K562 (cell line): ENCODE measurements around the gene MYL4. TPM values are rescaled to one million over a fixed set of nuclear protein-coding genes. Genes with fewer than 3 reads are reported as not detected.

Source experiments
- ARNT ChIP-seq, 2 experiments: fragments of 450-650 bp; IDR thresholded peaks; 2 replicates each; pipeline ENCODE4 v1.6.1; 2016; ENCODE audit warnings: mild to moderate bottlenecking in 1 of 2
- FOXP1 ChIP-seq: sonication (generic); formaldehyde crosslinking; IDR thresholded peaks from 2 replicates; pipeline ENCODE4 v1.8.0; 2022; ENCODE audit warnings: mild to moderate bottlenecking, missing genetic modification reagents
- HDAC2 ChIP-seq: fragments of 450-650 bp; IDR thresholded peaks from 2 replicates; pipeline ENCODE4 v1.6.1; 2016; ENCODE audit warnings: mild to moderate bottlenecking
- HDAC3 ChIP-seq: fragments of 450-650 bp; IDR thresholded peaks from 2 replicates; pipeline ENCODE4 v1.6.1; 2018; ENCODE audit warnings: borderline replicate concordance, mild to moderate bottlenecking, moderate library complexity; ENCODE audit not compliant: partially characterized antibody
- KLF6 ChIP-seq: fragments of 250-450 bp; sonication (Bioruptor Pico); IDR thresholded peaks from 2 replicates; pipeline ENCODE4 v1.4.0; 2020; ENCODE audit warnings: mild to moderate bottlenecking, moderate library complexity, borderline replicate concordance
- MCM2 ChIP-seq: fragments of 450-650 bp; IDR thresholded peaks from 2 replicates; pipeline ENCODE4 v1.6.1; 2017; ENCODE audit warnings: low read depth, mild to moderate bottlenecking
- NR4A1 ChIP-seq, 2 experiments: fragments of 250-450 bp in 1 of 2; fragments of 450-650 bp in 1 of 2; sonication (Bioruptor Pico) in 1 of 2; IDR thresholded peaks; 2 replicates each; pipeline versions ENCODE4 v1.4.0 to v1.6.1; 2016 to 2020; ENCODE audit warnings: mild to moderate bottlenecking in 2 of 2, missing compliant biosample characterization in 1 of 2, missing genetic modification characterization in 1 of 2, moderate library complexity in 1 of 2
- STAT5B ChIP-seq: fragments of 250-450 bp; sonication (Bioruptor Pico); IDR thresholded peaks from 2 replicates; pipeline ENCODE4 v1.8.0; 2021; ENCODE audit warnings: mild to moderate bottlenecking, inconsistent platforms
- ZEB2 ChIP-seq: fragments of 450-650 bp; IDR thresholded peaks from 2 replicates; pipeline ENCODE4 v1.6.1; 2016
- ZNF3 ChIP-seq: fragments of 250-450 bp; sonication (Bioruptor Pico); IDR thresholded peaks from 2 replicates; pipeline ENCODE4 v1.5.0; 2021; ENCODE audit warnings: mild to moderate bottlenecking, moderate library complexity
- ZNF584 ChIP-seq: fragments of 200-800 bp; sonication (Bioruptor generic); IDR thresholded peaks from 2 replicates; pipeline ENCODE4 v1.6.1; 2016; ENCODE audit warnings: low read depth, mild to moderate bottlenecking, missing genetic modification characterization, missing compliant biosample characterization
- ZNF75A ChIP-seq: fragments of 450-650 bp; formaldehyde crosslinking; IDR thresholded peaks from 2 replicates; pipeline ENCODE4 v1.4.0; 2020; ENCODE audit warnings: mild to moderate bottlenecking
- polyA plus RNA-seq, 8 experiments: library from polyadenylated mRNA; depleted of rRNA in 4 of 8; stranded (reverse) in 5 of 8; unstranded in 3 of 8; fragments of >200 nt; fragmentation: Nextera tagmentation in 2 of 8; fragmentation: Illumina TruSeq in 1 of 8; extraction: Ambion mirVana in 2 of 8; extraction: Trizol in 1 of 8; gene quantifications; 2 replicates each; pipeline versions ENCODE4 v1.2.1 to v1.2.3, GENCODE V29; 2011 to 2014; ENCODE audit warnings: inconsistent platforms in 1 of 8, missing spikeins in 1 of 8
- total RNA-seq, 7 experiments: library from RNA; depleted of rRNA in 6 of 7; stranded (reverse); fragments of >200 nt in 6 of 7; fragmentation: Illumina TruSeq in 2 of 7; extraction: Trizol in 2 of 7; gene quantifications; 2 replicates each; pipeline versions ENCODE4 v1.2.1 to v1.2.3, GENCODE V29; 2011 to 2021; ENCODE audit warnings: low replicate concordance in 1 of 7
- TF ChIP-seq, protein P1 (sequence below): sonication (generic); formaldehyde crosslinking; IDR thresholded peaks from 2 replicates; pipeline ENCODE4 v1.8.1; 2023; ENCODE audit warnings: missing genetic modification reagents, mild to moderate bottlenecking, borderline replicate concordance
- TF ChIP-seq, protein P2 (sequence below), 2 experiments: fragments of 450-650 bp; formaldehyde crosslinking in 1 of 2; IDR thresholded peaks; 2 replicates each; pipeline versions ENCODE4 v1.4.0 to v1.6.1; 2014 to 2020; ENCODE audit warnings: mild to moderate bottlenecking in 2 of 2, borderline replicate concordance in 1 of 2, low read depth in 1 of 2

The MYL4 gene
- total and polyA plus RNA-seq, 9 of the 15 experiments (the other 6 are each of a cell fraction or from before 2014, with no cell fraction given), result 117 to 423 (median 221) TPM

DNA sequence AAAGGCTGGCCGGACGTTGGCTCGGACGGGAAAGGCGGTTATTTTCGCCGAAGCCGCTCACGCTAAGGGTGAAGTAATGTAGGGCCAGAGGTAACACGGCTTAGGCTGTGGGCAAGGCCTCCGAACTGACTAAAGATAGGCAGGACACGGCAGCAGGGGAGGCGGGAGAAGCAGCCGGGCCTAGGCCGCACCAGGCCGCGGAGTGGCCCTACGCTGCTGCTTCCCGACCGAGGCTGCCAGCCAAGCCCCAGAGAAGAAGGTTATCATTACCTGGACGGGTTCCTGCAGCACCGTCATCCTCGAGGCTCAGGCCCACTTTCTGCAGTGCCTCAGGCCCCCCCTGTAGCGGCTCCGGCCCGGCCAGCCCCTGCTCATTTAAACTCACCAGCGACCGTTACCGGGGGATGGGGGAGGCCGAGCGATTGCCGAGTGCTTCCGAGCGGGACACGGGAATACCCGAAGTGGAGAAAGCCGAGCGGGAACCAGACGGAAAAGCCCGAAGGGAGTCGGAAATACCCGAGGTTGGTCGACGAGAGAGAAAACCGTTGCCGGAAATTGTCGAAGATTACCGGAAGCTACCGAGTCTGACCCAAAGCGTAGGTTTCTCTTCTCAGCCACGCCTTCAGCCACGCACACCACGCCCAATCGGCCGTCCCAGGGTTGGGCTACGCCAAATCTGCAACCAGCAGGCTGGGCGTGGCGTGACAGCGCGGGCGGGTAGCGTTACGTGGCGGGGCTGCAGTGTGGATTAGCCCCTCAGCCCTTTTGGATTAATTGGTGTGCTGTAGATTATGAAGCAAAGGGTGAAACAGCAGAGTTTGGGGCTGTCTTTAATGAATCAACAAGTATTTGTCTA is 20.0 kb upstream of the MYL4 start, which contains the start of gene CDC27 (continued):
- TF ChIP-seq, protein P1, sequence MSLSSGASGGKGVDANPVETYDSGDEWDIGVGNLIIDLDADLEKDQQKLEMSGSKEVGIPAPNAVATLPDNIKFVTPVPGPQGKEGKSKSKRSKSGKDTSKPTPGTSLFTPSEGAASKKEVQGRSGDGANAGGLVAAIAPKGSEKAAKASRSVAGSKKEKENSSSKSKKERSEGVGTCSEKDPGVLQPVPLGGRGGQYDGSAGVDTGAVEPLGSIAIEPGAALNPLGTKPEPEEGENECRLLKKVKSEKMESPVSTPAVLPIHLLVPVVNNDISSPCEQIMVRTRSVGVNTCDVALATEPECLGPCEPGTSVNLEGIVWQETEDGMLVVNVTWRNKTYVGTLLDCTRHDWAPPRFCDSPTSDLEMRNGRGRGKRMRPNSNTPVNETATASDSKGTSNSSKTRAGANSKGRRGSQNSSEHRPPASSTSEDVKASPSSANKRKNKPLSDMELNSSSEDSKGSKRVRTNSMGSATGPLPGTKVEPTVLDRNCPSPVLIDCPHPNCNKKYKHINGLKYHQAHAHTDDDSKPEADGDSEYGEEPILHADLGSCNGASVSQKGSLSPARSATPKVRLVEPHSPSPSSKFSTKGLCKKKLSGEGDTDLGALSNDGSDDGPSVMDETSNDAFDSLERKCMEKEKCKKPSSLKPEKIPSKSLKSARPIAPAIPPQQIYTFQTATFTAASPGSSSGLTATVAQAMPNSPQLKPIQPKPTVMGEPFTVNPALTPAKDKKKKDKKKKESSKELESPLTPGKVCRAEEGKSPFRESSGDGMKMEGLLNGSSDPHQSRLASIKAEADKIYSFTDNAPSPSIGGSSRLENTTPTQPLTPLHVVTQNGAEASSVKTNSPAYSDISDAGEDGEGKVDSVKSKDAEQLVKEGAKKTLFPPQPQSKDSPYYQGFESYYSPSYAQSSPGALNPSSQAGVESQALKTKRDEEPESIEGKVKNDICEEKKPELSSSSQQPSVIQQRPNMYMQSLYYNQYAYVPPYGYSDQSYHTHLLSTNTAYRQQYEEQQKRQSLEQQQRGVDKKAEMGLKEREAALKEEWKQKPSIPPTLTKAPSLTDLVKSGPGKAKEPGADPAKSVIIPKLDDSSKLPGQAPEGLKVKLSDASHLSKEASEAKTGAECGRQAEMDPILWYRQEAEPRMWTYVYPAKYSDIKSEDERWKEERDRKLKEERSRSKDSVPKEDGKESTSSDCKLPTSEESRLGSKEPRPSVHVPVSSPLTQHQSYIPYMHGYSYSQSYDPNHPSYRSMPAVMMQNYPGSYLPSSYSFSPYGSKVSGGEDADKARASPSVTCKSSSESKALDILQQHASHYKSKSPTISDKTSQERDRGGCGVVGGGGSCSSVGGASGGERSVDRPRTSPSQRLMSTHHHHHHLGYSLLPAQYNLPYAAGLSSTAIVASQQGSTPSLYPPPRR (CRISPR knock-in tag), result no peak
- peak; percentile 39 for TF ChIP-seq HDAC2
- 0 out of 2 replicates have a peak, but pooled peaks have one; percentile 32 for TF ChIP-seq KLF6 (CRISPR knock-in tag)
- no peak for TF ChIP-seq MCM2
- TF ChIP-seq ZNF584 (CRISPR knock-in tag), result no peak
- TF ChIP-seq FOXP1 (CRISPR knock-in tag), result 0 out of 2 replicates have a peak, but pooled peaks have one; percentile 78
- TF ChIP-seq ZEB2, result no peak; the same call in 1 of the 2 replicates
- TF ChIP-seq HDAC3, result no peak
- no peak for TF ChIP-seq ARNT (IDR thresholded peaks at IDR 0.05)
- no peak for TF ChIP-seq ZNF3 (CRISPR knock-in tag)
- TF ChIP-seq, protein P2, sequence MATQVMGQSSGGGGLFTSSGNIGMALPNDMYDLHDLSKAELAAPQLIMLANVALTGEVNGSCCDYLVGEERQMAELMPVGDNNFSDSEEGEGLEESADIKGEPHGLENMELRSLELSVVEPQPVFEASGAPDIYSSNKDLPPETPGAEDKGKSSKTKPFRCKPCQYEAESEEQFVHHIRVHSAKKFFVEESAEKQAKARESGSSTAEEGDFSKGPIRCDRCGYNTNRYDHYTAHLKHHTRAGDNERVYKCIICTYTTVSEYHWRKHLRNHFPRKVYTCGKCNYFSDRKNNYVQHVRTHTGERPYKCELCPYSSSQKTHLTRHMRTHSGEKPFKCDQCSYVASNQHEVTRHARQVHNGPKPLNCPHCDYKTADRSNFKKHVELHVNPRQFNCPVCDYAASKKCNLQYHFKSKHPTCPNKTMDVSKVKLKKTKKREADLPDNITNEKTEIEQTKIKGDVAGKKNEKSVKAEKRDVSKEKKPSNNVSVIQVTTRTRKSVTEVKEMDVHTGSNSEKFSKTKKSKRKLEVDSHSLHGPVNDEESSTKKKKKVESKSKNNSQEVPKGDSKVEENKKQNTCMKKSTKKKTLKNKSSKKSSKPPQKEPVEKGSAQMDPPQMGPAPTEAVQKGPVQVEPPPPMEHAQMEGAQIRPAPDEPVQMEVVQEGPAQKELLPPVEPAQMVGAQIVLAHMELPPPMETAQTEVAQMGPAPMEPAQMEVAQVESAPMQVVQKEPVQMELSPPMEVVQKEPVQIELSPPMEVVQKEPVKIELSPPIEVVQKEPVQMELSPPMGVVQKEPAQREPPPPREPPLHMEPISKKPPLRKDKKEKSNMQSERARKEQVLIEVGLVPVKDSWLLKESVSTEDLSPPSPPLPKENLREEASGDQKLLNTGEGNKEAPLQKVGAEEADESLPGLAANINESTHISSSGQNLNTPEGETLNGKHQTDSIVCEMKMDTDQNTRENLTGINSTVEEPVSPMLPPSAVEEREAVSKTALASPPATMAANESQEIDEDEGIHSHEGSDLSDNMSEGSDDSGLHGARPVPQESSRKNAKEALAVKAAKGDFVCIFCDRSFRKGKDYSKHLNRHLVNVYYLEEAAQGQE (IDR thresholded peaks at IDR 0.05; ENCODE audit: borderline replicate concordance), result no peak
- TF ChIP-seq, protein P2 (CRISPR knock-in tag; IDR thresholded peaks at IDR 0.05; ENCODE audit: low read depth), result 0 out of 2 replicates have a peak, but pooled peaks have one; percentile 61
- TF ChIP-seq NR4A1 (CRISPR knock-in tag; IDR thresholded peaks at IDR 0.05), result no peak
- peak; percentile 55 for TF ChIP-seq NR4A1 (tag; IDR thresholded peaks at IDR 0.05)
- no peak for TF ChIP-seq STAT5B (CRISPR knock-in tag)
- no peak for TF ChIP-seq ZNF75A
